ENCODE data around the gene KCNMA1. TPM values are rescaled to one million over a fixed set of nuclear protein-coding genes. Genes with fewer than 3 reads are reported as not detected.
A peak's percentile ranks its signal among the peaks of the same experiment; 100 is the strongest.

The KCNMA1 gene
- total RNA-seq, 1 experiment from 2014 or later: 0.70 TPM

- intact Hi-C loops (cut with micrococcal nuclease; ENCODE audit: unreplicated experiment): loop anchor here (10.0 kb wide), 2 partner anchors 104 to 1714 kb away; partner anchors contain the start of gene ZNF503
- no TSS peak for BruUV-seq (replicated peaks)
- CTCF ChIA-PET: no interaction called here
These were observed 518.9 kb downstream of the KCNMA1 start for GRCh38 chr10:77118603-77119282.

DNA sequence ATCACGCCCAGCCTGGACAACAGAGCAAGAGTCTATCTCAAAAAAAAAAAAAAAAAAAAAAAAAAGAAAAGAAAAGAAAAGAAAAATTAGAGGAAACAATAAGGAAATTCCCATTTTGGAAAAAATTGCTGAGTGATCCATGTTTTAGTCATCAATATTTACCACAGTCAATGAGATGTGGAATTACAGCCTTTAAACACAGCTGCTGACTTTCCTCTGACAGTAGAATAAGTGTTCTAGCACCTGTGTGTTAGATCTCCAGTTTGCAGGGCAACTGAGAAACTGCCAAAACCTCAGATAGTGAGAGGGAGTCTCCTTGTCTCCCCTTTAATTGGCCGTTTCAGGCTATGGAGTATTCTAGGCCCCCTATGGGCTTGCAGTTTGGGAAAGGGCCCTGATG, 520.1 kb downstream of the KCNMA1 start:
- no peaks in the 10 kb centered on the region for H3K27me3 ChIP-seq (ENCODE audit: insufficient read depth, low read depth)
- no peaks in the 10 kb centered on the region for H3K9me2 ChIP-seq (ENCODE audit: insufficient read depth)
- no peak overlapping the region for H3K4me3 ChIP-seq
- no peak overlapping the region for H3K27ac ChIP-seq
- H3K79me2 ChIP-seq (ENCODE audit: low read depth): no peaks in the 10 kb centered on the region
- no peak for DNase-seq
- POLR2A ChIA-PET (ENCODE audit: unreplicated experiment): no interaction called here
- H3K9me3 ChIP-seq (ENCODE audit: insufficient read depth, low read depth): no peaks in the 10 kb centered on the region
- no peaks in the 10 kb centered on the region for H3F3A ChIP-seq (ENCODE audit: insufficient read depth, low read depth)
- no peaks in the 10 kb centered on the region for H3K36me3 ChIP-seq (ENCODE audit: low read depth)
- BruUV-seq (replicated peaks): no TSS peak
- intact Hi-C loops (cut with micrococcal nuclease; ENCODE audit: unreplicated experiment): loop anchor here (10.0 kb wide), 2 partner anchors 103 to 1713 kb away; partner anchors contain the start of gene ZNF503
- CTCF ChIA-PET: no interaction called here
- H3K4me1 ChIP-seq (replicated peaks; ENCODE audit: insufficient read depth): no peaks in the 10 kb centered on the region
- TF ChIP-seq EZH2 (IDR thresholded peaks at IDR 0.05; ENCODE audit: low read depth): no peak
- H4K20me1 ChIP-seq (ENCODE audit: insufficient read depth): no peaks in the 10 kb centered on the region
- no peak overlapping the region for H2AFZ ChIP-seq
- H3K4me2 ChIP-seq: no peak overlapping the region

More at GRCh38 chr10:77118603-77119282, 518.9 kb downstream of the KCNMA1 start:
- Histone ChIP-seq H3K27ac (no peak overlapping the region), H3K4me2 (no peak overlapping the region), H3K9me2 (ENCODE audit: insufficient read depth) (no peaks in the 10 kb centered on the region), H3K27me3 (ENCODE audit: insufficient read depth, low read depth) (no peaks in the 10 kb centered on the region), H3F3A (ENCODE audit: insufficient read depth, low read depth) (no peaks in the 10 kb centered on the region), H3K4me3 (no peak overlapping the region), H3K4me1 (replicated peaks; ENCODE audit: insufficient read depth) (no peaks in the 10 kb centered on the region), H3K36me3 (ENCODE audit: low read depth) (no peaks in the 10 kb centered on the region), H4K20me1 (ENCODE audit: insufficient read depth) (no peaks in the 10 kb centered on the region), H2AFZ (no peak overlapping the region), H3K9me3 (ENCODE audit: insufficient read depth, low read depth) (no peaks in the 10 kb centered on the region), H3K79me2 (ENCODE audit: low read depth) (no peaks in the 10 kb centered on the region)
- POLR2A ChIA-PET (ENCODE audit: unreplicated experiment): no interaction called here
- no peak for DNase-seq
- TF ChIP-seq, protein P1, sequence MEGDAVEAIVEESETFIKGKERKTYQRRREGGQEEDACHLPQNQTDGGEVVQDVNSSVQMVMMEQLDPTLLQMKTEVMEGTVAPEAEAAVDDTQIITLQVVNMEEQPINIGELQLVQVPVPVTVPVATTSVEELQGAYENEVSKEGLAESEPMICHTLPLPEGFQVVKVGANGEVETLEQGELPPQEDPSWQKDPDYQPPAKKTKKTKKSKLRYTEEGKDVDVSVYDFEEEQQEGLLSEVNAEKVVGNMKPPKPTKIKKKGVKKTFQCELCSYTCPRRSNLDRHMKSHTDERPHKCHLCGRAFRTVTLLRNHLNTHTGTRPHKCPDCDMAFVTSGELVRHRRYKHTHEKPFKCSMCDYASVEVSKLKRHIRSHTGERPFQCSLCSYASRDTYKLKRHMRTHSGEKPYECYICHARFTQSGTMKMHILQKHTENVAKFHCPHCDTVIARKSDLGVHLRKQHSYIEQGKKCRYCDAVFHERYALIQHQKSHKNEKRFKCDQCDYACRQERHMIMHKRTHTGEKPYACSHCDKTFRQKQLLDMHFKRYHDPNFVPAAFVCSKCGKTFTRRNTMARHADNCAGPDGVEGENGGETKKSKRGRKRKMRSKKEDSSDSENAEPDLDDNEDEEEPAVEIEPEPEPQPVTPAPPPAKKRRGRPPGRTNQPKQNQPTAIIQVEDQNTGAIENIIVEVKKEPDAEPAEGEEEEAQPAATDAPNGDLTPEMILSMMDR (conservative IDR thresholded peaks at IDR 0.05): no peak
- TF ChIP-seq EZH2 (IDR thresholded peaks at IDR 0.05; ENCODE audit: low read depth): no peak

GRCh38 chr10:77116904-77117303, 520.7 kb downstream of the KCNMA1 start:
- H3K79me2 ChIP-seq (ENCODE audit: low read depth): no peaks in the 10 kb centered on the region
- no TSS peak for BruUV-seq (replicated peaks)
- H3K4me2 ChIP-seq: no peak overlapping the region
- DNase-seq: peak in 1 of 2 experiments; percentile 45
- H3K36me3 ChIP-seq (ENCODE audit: low read depth): no peaks in the 10 kb centered on the region
- peaks cover 5% of the 10 kb centered on the region; the same call in 1 of the 2 replicates for H3K4me1 ChIP-seq (replicated peaks; ENCODE audit: insufficient read depth)
- H3K9me3 ChIP-seq (ENCODE audit: insufficient read depth, low read depth): no peaks in the 10 kb centered on the region
- TF ChIP-seq, protein P1 (conservative IDR thresholded peaks at IDR 0.05): no peak
- no peak for TF ChIP-seq EZH2 (IDR thresholded peaks at IDR 0.05; ENCODE audit: low read depth)
- H4K20me1 ChIP-seq (ENCODE audit: insufficient read depth): no peaks in the 10 kb centered on the region
- intact Hi-C loops (cut with micrococcal nuclease; ENCODE audit: unreplicated experiment): loop anchor here (10.0 kb wide), 2 partner anchors 102 to 1712 kb away; partner anchors contain the start of gene ZNF503
- no peaks in the 10 kb centered on the region for H3K27me3 ChIP-seq (ENCODE audit: insufficient read depth, low read depth)
- H2AFZ ChIP-seq: no peak overlapping the region
- ChIA-PET POLR2A (ENCODE audit: unreplicated experiment) (no interaction called here), CTCF (no interaction called here)
- no peaks in the 10 kb centered on the region for H3K9me2 ChIP-seq (ENCODE audit: insufficient read depth)
- no peak overlapping the region for H3K4me3 ChIP-seq
- H3K27ac ChIP-seq: no peak overlapping the region
- no peaks in the 10 kb centered on the region for H3F3A ChIP-seq (ENCODE audit: insufficient read depth, low read depth)

All from PC-9 (cell line).